Activated naive CD4-positive, alpha-beta T cell (primary cell): ENCODE measurements around the gene CDC16.
A peak's percentile ranks its signal among the peaks of the same experiment; 100 is the strongest.
"Not testable (repeated sequence)": the region's sequence is repeated elsewhere in the genome, so short reads cannot be mapped to it uniquely, and the experiment has no call there.

Source experiments
- DNase-seq, 4 experiments: peaks; one replicate each; lab custom pipeline; 2025; lab: John Stamatoyannopoulos, UW

The CDC16 gene

DNA sequence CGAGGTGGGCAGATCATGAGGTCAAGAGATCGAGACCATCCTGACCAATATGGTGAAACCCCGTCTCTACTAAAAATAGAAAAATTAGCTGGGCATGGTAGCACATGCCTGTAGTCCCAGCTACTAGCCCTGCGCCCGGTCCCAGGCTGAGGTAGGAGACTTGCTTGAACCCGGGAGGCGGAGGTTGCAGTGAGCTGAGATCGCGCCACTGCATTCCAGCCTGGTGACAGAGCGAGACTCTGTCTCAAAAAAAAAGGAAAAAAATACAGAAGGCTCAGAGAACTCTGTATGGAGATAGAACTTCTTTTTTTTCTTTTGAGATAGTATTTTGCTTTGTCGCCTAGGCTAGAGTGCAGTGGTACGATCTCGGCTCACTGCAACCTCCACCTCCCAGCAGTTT is 29.6 kb downstream of the CDC16 start:
- not testable (repeated sequence) for DNase-seq

DNA sequence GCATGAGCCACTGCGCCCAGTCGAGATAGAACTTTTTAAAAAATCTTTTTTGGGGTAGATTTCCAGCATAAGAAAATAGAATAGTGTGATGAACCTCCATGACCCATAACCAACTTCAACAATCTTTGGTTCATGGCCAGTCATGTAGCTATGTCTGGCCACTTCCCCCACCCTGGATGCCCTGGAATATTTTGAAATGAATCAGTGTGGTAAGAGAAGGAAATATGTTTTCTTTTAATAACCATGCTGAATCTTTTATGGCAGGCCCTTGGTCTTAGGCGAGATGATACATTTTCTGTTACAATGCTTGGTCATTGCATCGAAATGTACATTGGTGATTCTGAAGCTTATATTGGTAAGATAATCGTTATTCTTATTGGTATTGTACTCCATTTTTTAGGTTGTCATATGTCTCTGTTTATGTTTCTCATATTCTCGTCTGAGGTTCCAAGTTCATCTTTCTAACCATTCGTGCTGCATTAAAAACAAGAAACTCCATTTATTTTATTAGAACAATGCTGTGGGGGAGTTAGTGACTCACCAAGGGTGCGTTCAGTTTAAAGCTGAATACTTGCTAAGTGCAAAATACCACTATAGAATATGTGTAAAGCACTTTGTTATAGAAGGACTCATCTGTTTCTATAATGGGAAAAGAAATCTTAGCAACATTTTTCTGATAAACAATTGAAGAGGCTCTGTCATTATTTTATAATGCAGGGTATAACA is 30.4 kb downstream of the CDC16 start:
- no peak for DNase-seq

- DNase-seq = no peak
Measured at GRCh38 chr13:114266241-114266640, 31.5 kb downstream of the CDC16 start.

DNA sequence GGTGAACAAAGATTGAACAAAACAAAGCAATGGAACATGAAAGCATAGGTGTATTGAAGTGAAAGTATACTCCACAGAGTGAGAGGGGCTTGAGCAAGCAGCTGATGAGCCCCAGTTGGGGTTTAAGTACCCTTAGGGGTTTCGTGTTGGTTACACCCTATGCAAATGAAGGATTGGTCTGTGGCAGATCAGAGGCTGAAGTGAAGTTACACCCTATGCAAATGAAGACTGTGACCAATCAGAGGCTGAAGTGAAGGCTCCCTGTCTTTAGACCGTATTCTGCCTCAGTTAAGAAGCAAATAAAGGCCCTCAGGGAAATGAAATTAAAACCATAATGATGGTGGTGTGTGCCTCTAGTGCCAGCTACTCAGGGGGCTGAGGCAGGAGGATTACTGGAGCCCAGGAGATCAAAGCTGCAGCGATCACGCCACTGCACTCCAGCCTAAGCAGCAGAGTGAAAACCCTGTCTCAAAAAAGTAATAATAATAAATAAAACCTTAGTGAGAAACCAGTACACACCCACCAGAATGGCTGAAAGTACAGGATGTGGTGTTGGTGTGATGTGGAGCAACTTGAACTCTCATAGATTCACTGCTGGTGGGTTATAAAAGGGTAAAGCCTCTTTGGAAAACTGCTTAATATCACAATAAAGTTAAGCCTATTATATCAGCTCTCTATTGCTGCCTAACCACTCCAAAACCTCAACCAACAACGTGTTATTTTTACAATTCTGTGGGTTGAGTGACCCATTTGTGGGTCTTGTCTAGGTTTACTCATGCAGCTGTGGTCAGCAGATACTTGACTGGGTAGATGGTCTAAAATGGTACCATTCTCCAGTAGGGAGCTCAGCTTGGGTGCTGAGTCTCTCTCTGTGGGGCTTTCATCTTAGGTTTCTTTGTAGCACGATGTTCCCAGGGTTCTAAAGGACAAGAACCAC is 33.9 kb downstream of the CDC16 start:
- no peak for DNase-seq

- DNase-seq = no peak
Measured at GRCh38 chr13:114269281-114269770, 34.6 kb downstream of the CDC16 start.

DNA sequence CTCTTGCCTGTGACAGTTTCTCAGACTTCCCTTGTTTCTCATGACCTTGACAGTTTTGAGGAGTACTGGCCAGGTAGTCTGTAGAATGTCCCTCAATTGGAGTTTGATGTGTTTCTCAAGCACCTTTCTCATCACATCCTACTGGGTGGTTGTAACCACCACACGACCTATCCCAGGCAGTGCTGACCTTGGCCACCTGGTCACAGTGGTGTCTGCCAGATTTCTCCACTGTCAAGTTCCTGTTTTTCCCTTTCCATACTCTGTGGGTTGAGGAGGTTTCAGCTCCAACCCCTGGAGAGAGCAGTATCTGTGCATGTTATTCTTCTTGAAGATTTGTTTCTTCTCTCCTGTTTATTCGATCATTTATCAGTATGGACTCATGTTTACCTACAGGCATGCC is 38.3 kb downstream of the CDC16 start:
- DNase-seq = no peak

- no peak for DNase-seq
Measured at GRCh38 chr13:114275304-114275703, 40.6 kb downstream of the CDC16 start.

DNA sequence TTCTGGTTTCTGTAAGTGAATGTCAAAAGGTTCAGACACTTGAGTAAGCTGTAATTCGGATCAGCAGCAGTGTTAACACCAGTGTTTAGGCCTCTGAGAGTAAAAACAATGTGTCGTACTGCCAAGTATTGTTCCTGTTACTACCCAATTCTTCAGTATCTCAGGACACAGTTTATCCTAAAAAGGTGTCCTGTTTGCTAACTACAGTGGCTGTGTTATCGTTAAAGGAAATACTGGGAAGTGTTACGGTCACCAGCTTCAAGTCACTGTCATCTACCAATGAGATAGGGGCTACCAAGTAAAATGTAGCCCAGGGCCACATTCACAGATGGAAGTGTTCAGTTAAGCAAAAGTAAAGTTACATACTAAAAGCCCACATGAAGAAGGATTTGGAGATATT is 44.4 kb downstream of the CDC16 start:
- no peak for DNase-seq

DNA sequence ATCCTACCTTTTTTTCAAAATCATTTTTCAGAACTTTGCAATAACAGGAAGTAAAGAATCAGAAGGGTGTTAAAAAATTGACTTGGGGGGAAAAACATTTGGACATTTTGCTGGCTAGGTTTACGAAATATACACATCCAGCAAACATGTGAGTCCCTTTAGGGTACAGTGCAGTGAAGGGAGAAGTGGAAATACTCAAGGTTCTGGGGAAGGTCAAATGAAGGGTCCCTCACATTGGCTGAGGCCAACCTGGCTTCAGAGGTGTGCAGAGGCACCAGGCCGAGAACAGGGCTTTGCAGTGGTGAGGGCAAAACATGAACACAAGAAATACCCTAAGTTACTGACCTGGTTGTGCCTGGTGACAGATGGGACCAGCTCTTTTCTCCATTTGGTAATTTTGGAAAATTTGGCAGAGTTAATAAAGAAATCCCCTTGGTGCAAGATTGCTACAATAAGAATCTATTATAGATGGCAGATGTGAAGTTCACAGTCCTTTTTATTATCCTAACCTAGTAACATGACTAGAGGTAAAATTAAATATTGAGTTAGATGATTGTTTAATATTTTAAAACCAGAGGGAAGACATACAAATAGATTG is 45.2 kb downstream of the CDC16 start:
- DNase-seq = no peak

DNA sequence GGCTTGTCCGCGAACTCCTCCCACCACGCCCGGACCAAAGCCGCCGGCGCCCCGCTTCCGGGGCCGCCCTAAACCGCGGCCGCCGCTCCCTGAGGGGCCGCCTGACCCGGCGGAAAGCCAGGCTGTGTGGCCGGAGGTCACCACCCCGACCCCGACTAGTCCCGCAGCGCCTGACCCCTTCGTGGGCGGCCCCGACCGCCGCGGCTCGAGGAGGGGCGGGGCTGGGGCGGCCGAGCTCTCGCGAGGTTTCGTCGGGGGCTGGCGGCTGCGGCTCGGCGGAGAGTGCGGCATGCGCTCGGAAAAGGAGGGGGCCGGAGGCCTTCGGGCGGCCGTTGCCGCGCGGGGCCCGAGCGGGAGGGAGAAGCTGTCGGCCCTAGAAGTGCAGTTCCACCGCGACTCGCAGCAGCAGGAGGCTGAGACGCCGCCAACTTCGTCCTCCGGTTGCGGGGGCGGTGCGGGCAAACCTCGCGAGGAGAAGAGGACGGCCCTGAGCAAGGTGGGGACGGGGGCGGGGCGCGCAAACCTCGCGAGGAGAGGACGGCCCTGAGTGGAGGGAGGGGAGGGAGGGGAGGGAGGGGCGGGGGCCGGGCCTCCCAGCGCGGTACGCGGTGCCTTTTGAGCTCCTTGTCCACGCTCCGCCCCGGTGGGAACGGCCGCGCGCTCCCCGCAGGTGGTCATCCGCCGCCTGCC is 46.8 kb downstream of the CDC16 start, which contains the start of gene UPF3A:
TSS of gene UPF3A (plus strand) at position 251 of the 690 bp plus-strand sequence. CDS start at position 290, 39 bp downstream.
- DNase-seq = peak; percentile 87 to 93 (median 88)

DNA sequence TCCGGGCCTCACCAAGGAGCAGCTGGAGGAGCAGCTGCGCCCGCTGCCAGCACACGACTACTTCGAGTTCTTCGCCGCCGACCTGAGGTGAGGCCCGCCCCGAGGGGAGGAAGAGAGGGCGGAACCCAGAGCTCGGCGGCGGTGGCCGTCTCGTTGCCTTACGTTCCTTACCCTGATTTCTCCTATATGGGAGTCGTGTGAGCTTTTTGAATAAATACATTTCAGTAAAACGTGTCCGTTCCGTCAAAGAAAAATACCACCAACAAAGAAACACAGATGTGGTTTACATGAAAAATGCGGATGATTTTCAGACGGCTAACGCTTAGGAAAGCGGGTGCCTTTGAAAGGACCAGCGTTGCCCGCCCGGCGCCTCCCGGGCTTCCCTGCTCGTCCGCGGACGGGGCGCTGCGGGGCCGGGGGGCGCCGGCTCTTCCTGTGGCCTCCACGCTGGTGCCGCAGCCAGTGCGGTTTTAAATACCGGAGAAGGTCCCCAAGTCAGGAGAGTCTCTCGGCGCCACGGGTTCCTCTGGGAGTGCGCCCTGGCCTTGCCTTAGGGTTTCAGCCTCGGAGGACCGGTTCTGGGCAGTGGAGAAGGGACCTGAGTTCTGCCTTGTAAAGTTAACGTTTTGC is 47.5 kb downstream of the CDC16 start:
- DNase-seq = peak in 3 of 4 experiments; percentile 63 to 78 (median 72)

DNA sequence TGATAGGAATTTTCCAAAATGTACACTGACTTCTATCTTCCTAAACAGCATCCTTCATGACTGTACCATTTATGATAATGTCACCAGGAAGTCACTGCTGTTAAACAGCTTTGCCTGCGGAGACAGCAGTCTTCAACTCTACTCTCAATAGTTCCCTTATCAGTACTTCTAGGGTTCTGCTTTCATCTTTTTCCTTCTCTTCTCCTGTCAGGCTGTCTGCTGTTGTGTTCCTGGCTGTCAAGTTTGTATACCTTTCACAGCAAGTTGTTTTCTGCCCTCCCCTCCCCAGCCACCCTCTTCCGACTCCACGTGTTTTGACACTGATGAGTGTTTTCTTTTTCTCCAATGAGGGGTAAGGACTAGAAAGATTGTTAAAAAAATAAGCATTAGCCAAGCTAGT is 48.9 kb downstream of the CDC16 start:
- no peak for DNase-seq

GRCh38 chr13:114284680-114285079 is 50.0 kb downstream of the CDC16 start:
- no peak for DNase-seq

DNA sequence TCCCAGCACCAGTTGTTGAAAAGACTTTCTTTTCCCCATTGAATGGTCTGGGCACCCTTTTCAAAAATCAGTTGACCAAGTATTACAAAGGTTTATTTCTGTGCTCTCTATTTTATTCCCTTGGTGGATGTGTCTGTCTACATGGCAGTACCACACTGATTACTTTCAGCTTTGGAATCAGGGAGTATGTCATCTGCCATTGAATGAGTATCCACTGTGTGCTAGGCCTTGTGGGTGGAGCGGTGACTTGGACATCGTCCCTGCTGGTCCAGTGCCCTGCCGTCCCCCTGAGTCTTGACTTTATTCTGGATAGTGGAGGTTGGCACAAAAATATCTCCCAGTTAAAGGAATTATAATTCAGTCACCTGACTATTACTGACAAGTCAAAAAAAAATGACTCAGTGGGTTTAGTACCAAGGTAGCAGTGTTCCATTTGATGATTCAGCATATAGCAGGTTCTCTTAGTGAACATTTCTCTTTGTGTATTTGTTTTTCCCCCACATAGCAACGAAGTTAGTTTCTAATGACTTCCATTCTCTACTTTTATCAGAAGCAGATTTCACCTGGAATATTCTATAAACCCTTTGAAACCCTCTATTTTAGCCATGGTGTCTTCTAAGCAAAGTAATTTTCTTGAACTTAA is 50.6 kb downstream of the CDC16 start:
- DNase-seq = no peak

GRCh38 chr13:114286808-114287207 is 52.1 kb downstream of the CDC16 start:
- no peak for DNase-seq

DNA sequence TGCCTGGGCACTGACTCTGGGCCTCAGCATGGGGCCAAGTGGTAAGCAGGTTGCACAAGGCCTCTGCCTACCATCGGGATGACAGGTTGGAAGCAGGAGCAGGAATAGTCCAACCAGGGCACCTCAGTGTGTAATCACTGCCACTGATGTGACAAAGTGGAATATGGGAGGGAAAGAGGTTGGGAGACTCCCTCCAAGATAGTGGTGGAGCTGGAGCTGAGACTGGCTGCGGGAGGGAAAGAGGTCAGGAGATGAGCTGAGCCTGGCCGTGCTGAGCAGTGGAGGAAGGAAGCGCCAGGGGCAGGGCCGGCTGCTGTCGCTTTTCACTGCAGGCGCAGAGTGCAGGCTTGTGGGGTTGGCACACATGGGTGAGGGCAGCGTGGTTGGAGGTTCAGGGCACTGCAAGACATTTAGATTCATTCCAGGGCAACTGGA is 53.5 kb downstream of the CDC16 start:
- no peak for DNase-seq

DNA sequence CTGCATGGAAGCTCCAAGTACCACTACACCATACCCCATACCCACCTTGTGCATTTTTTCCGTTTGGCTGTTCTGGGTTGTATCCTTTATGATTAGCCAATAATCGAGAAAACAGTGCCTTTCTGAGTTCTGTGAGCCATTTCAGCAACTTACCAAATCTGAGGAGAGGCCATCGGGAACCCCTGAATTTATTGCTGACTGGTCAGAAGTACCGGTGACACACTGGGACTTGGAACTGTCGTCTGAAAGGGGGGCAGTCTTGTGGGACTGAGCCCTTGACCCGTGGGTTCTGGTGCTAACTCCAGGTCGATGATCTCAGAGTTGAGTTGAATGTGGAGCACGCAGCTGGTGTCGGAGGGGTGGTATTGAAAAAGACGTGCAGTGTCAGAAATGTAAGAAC is 61.8 kb downstream of the CDC16 start:
- DNase-seq = no peak

GRCh38 chr13:114296902-114297301 is 62.2 kb downstream of the CDC16 start:
- DNase-seq = no peak

- DNase-seq = no peak
Measured at GRCh38 chr13:114298866-114299265, 64.2 kb downstream of the CDC16 start.

- no peak for DNase-seq
Measured at GRCh38 chr13:114299604-114300305, 65.1 kb downstream of the CDC16 start.
